GM19043 (cell line): Measurements from ENCODE around the gene LY86.
A peak's percentile ranks its signal among the peaks of the same experiment; 100 is the strongest.

Experiments used
- ATAC-seq: cut with Tn5 transposase; IDR thresholded peaks from one replicate; pipeline ENCODE4 v1.9.1; 2021; ENCODE audit warnings: low read depth; ENCODE audit not compliant: unreplicated experiment

The LY86 gene

DNA sequence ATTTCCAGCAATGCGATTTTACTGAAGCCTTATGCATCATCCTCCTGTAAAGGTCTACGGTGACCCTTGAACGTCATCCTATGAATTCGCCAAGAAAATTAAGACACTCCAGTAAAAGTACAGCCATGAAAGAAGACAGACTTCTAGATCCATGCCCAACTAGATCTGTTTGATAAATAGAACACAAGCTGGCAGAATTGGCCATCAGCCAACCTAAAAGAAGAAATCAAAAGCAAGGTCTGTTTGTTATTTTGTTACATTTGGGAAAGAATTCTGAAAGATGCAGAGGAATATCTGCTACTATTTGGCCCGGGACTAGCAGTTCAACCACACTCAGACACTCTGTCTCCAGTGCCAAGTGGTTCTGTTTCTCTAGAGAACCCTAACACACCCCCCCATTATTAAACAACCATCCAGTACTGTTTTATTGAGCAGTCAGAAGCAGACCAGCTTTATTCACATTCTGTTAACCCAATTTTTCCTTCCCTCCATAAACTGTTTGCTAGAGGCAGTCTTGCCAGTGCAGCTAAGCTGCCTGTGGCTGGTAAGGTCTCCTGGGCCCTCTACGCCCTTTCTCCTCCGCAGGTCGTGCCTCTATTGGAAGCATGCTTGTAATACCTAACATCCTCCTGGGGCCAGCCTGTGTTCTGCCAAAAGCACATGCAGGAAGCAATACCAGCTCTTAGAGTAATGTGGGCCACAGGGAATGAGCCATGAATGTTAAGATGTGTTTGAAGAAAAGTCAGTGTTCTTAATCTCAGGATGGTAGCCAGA lies 30.7 kb downstream of the LY86 start:
- no peak for ATAC-seq

- no peak for ATAC-seq
Observed at GRCh38 chr6:6620766-6621425, 32.4 kb downstream of the LY86 start.

- no peak for ATAC-seq
Observed at GRCh38 chr6:6622501-6622900, 34.0 kb downstream of the LY86 start.

DNA sequence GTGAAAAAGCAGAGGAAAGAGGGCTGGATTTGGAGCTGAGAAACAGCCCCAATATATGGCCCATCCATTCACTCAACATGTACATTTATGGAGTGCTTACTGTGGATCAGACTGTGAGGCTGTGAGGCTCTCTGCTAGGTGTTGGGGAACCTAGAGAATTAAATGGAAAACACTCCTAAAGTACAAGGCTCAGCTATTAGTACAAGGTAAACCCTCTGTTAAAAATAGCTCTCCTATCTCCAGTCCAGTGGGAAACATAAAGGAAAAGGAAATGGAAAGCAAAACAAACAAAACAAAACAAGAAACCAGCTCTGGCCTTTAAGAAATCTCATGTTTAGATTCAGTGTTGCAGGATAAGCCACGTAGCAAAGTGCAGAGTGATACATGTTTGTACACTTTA lies 35.0 kb downstream of the LY86 start:
- no peak for ATAC-seq

DNA sequence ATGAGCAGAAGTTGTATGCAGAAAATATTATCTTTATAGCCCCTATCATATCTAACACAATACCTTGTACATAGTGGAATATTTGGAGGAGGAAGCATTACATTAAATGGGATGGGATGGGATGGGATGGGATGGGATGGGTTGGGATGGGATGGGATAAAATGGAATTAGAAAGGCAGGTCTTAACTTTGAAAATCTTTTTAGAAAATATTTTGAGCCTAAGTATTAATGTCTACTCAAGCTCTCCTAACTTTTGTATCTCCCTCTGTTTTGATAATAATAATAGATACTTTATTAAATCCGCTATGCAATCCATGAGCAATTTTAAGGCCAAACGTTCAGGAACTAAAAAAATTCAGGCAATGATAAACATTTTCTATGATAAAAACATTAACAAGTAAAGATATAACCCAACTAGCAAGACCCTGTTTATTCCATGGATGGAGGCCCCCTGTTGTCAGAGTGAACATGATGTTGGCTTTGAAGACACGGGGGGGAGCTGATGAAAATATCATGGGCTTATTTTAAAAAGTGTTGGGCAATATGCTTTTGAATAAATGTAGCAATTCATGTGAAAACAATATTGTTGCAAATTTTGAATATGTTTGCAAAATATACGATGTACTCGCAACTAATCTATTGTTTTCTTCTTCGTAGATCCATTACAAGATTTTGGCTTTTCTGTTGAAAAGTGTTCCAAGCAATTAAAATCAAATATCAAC lies 35.9 kb downstream of the LY86 start:
- ATAC-seq: no peak

- ATAC-seq: no peak
Observed at GRCh38 chr6:6626187-6626586, 37.7 kb downstream of the LY86 start.

- ATAC-seq: no peak
Observed at GRCh38 chr6:6629402-6629801, 40.9 kb downstream of the LY86 start.

DNA sequence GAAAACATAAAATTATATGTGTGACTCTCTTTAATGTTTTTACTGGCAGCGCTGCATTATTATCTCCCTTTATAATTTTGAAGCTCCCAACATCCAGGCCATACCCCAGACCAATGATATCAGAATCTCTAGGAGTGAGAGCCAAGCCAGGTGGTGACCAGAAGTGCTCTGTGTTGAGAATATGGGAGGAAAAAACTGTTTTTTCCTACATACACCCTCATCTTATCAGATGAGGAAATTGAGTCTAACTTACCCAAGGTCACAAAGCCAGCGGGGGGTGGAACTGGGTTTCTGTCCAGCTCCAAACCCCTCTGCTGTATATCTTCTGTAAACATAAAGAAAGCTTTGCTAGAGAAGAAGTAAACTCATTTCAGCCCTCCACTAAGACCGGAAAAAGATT lies 42.5 kb downstream of the LY86 start:
- ATAC-seq: no peak

GRCh38 chr6:6631534-6632276 lies 43.2 kb downstream of the LY86 start:
- ATAC-seq: no peak

GRCh38 chr6:6633898-6634734 lies 45.6 kb downstream of the LY86 start:
- no peak for ATAC-seq

DNA sequence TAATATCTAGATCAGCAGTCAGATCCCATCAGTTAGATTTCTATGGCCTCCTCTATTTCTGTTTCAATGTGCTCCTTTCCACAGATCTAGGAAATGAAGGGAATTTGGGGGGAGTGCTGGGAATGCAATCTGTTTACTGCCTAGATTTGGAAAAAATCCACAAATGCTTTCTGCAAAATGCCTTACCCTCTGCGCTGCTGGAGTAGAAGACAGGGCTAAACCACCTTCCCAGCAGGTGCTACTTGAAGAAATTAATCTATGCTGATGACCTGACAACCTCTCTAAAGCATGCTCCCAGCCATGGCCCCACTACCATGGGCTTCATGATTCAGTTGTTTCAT lies 46.2 kb downstream of the LY86 start:
- ATAC-seq: no peak

DNA sequence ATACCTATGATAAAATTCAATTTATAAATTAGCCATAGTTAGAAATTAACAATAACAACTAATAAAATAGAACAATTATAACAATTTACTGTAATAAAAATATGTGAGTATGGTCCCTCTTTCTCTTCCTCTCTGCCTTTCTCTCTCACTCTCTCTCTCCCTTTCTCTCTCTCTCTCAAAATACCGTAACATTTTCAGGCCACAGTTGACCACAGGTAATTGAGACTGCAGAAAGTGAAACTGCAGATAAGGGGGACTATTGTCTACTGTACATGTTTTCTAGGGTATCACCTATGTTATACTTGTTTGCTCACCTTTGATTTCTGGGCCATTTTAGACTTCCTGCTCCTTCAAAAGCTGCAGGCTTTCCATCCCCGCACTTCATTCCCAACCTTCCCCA lies 46.8 kb downstream of the LY86 start:
- ATAC-seq: peak; percentile 43

DNA sequence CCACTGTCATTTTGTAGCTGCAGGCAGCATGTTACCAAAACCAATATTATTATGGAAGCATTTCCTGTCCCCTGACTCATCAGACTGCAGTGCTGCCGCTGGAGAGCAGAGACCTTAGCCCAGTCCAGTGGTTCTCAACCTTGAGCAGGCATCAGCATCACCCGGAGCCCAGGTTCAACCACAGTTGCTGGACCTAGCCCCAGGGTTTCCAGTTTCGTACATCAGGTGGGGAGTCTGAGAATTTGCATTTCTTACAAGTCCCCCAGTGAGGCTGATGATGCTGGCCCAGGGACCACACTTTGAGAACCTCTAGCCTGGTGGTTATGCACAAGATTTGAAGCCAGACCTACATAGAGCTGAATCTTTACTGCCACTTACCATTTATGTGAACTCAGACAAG lies 47.3 kb downstream of the LY86 start:
- ATAC-seq: peak; percentile 58

- no peak for ATAC-seq
Observed at GRCh38 chr6:6639572-6639971, 51.1 kb downstream of the LY86 start.

- no peak for ATAC-seq
Observed at GRCh38 chr6:6640926-6641325, 52.4 kb downstream of the LY86 start.

GRCh38 chr6:6643398-6643797 lies 54.9 kb downstream of the LY86 start:
- ATAC-seq: peak; percentile 76

GRCh38 chr6:6645261-6645917 lies 56.9 kb downstream of the LY86 start:
- ATAC-seq: no peak

DNA sequence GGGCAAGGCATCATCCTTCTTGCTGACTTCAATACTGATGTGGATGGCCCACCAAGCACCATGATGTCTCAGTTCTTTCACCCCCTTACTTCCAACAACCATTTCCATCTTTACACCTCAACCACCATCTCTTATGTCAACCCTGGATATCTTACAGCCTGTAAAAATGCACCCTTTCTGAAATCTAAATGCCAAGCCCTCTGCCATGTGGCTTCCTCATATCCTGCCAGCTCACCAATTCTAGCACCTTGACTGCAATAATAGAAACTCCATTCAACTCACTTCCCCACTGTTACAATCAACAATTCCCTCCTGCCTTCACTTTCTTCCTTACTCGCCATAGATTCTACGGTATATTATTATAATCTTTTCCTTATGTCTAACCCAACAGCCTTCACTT lies 57.9 kb downstream of the LY86 start:
- no peak for ATAC-seq

- no peak for ATAC-seq
Observed at GRCh38 chr6:6646859-6647258, 58.3 kb downstream of the LY86 start.
